OCI-LY7 (cell line): ENCODE results near the gene NDP. TPM values are rescaled to one million over a fixed set of nuclear protein-coding genes. Genes with fewer than 3 reads are reported as not detected.
A peak's percentile ranks its signal among the peaks of the same experiment; 100 is the strongest.

Source experiments
- BruUV-seq: library from RNA; stranded (reverse); fragments of 400-500 nt; replicated peaks from 2 replicates; lab custom pipeline; 2021; lab: Mats Ljungman, UMichigan
- CTCF ChIA-PET: fragments of 300-600 bp; sonication (Branson Sonifier 250); formaldehyde crosslinking; loops from one replicate; lab custom pipeline; 2022; ENCODE audit warnings: antibody characterized with exemption; ENCODE audit not compliant: unreplicated experiment; lab: Charles Lee
- POLR2A ChIA-PET: fragments of 300-600 bp; sonication (Branson Sonifier 250); formaldehyde crosslinking; loops from one replicate; lab custom pipeline; 2022; ENCODE audit warnings: antibody characterized with exemption; lab: Charles Lee
- DNase-seq: peaks from one replicate; pipeline ENCODE4 v3.0.0-alpha.2; 2015; ENCODE audit warnings: low spot score
- H2AFZ ChIP-seq: fragments of 200-600 bp; sonication (generic), shearing (Covaris generic); 2 replicates; pipeline ENCODE4 v1.6.1; 2014; ENCODE audit warnings: mild to moderate bottlenecking, antibody characterized with exemption, low read length, moderate library complexity
- H3K27ac ChIP-seq: fragments of 200-600 bp; sonication (generic); 2 replicates; pipeline ENCODE4 v1.5.1; 2014; ENCODE audit warnings: mixed run types, low read depth, mild to moderate bottlenecking, moderate library complexity, low read length, inconsistent platforms; ENCODE audit not compliant: poor library complexity, severe bottlenecking
- H3K36me3 ChIP-seq: fragments of 200-600 bp; sonication (generic); 2 replicates; pipeline ENCODE4 v1.6.1; 2014; ENCODE audit warnings: mild to moderate bottlenecking, antibody characterized with exemption, low read length, moderate library complexity, mixed read lengths; ENCODE audit not compliant: insufficient read depth
- H3K4me1 ChIP-seq: fragments of 200-600 bp; sonication (generic); 2 replicates; pipeline ENCODE4 v1.5.1; 2014; ENCODE audit warnings: mild to moderate bottlenecking, low read length; ENCODE audit not compliant: insufficient read depth, poor library complexity, severe bottlenecking
- H3K4me2 ChIP-seq: fragments of 200-600 bp; sonication (generic); 2 replicates; pipeline ENCODE4 v1.6.1; 2014; ENCODE audit warnings: mild to moderate bottlenecking, low read length
- H3K4me3 ChIP-seq: fragments of 200-600 bp; sonication (generic); 2 replicates; pipeline ENCODE4 v1.5.1; 2014; ENCODE audit warnings: mild to moderate bottlenecking, low read depth, low read length; ENCODE audit not compliant: poor library complexity, severe bottlenecking
- H3K79me2 ChIP-seq: fragments of 200-600 bp; sonication (generic); 2 replicates; pipeline ENCODE4 v1.6.1; 2016; ENCODE audit warnings: low read depth, mild to moderate bottlenecking, low read length, moderate library complexity, mixed read lengths; ENCODE audit not compliant: insufficient read depth
- H3K9me2 ChIP-seq: fragments of 200-600 bp; sonication (generic); 2 replicates; pipeline ENCODE4 v1.6.1; 2016; ENCODE audit warnings: mild to moderate bottlenecking, low read length, mixed read lengths; ENCODE audit not compliant: insufficient read depth
- H3K9me3 ChIP-seq: fragments of 200-600 bp; sonication (generic); 2 replicates; pipeline ENCODE4 v1.6.1; 2014; ENCODE audit warnings: mild to moderate bottlenecking, mixed run types, low read length, mixed read lengths
- H4K20me1 ChIP-seq: fragments of 200-600 bp; sonication (generic); 2 replicates; pipeline ENCODE4 v1.6.1; 2014; ENCODE audit warnings: mild to moderate bottlenecking, antibody characterized with exemption, low read length, moderate library complexity, mixed read lengths; ENCODE audit not compliant: insufficient read depth
- CTCF ChIP-seq: fragments of 200-600 bp; sonication (generic); conservative IDR thresholded peaks from 2 replicates; pipeline ENCODE4 v1.5.1; 2014; ENCODE audit warnings: mild to moderate bottlenecking, antibody characterized with exemption, low read length, moderate library complexity, mixed read lengths
- EZH2phosphoT487 ChIP-seq: fragments of 200-600 bp; sonication (generic); IDR thresholded peaks from 2 replicates; pipeline ENCODE4 v1.6.1; 2018; ENCODE audit warnings: low read depth, borderline replicate concordance, mild to moderate bottlenecking, mixed run types, antibody characterized with exemption, low read length, moderate library complexity, mixed read lengths
- intact Hi-C: fragments of 100-400 bp; cut with micrococcal nuclease; formaldehyde crosslinking; loops from one replicate; pipeline ENCODE4 v1.10.0; 2022; ENCODE audit not compliant: unreplicated experiment
- total RNA-seq, 2 experiments: library from RNA; depleted of rRNA in 1 of 2; stranded (reverse); fragments of >200 nt in 1 of 2; shearing (Covaris generic) in 1 of 2; gene quantifications; 2 replicates each; pipeline ENCODE4 v1.2.3, GENCODE V29; 2014 to 2022

Gene NDP
- total RNA-seq, 2 experiments from 2014 or later = not detected

GRCh38 chrX:43958529-43958928 lies 14.7 kb downstream of the NDP start:
- no peaks in the 10 kb centered on the region for H3K9me3 ChIP-seq
- H3K4me1 ChIP-seq = no peaks in the 10 kb centered on the region
- H3K79me2 ChIP-seq = no peaks in the 10 kb centered on the region
- no peak overlapping the region for H3K27ac ChIP-seq
- CTCF ChIA-PET = no interaction called here
- no peak overlapping the region for H2AFZ ChIP-seq
- POLR2A ChIA-PET = no interaction called here
- no peak overlapping the region for H3K4me2 ChIP-seq
- no TSS peak for BruUV-seq
- H3K9me2 ChIP-seq = no peaks in the 10 kb centered on the region
- peak; percentile 40 for DNase-seq
- no peak overlapping the region for H3K4me3 ChIP-seq
- no peaks in the 10 kb centered on the region for H3K36me3 ChIP-seq
- intact Hi-C loops = no loop called here
- no peaks in the 10 kb centered on the region for H4K20me1 ChIP-seq
- TF ChIP-seq EZH2phosphoT487 (no peak), CTCF (peak; percentile 65)

GRCh38 chrX:43956034-43956433 lies 17.2 kb downstream of the NDP start:
- H3K4me2 ChIP-seq = no peak overlapping the region
- CTCF ChIA-PET = no interaction called here
- H3K9me2 ChIP-seq = no peaks in the 10 kb centered on the region
- H3K9me3 ChIP-seq = no peaks in the 10 kb centered on the region
- POLR2A ChIA-PET = no interaction called here
- no peak overlapping the region for H2AFZ ChIP-seq
- no peak overlapping the region for H3K27ac ChIP-seq
- intact Hi-C loops = no loop called here
- BruUV-seq = no TSS peak
- H3K4me1 ChIP-seq = no peaks in the 10 kb centered on the region
- no peak for DNase-seq
- TF ChIP-seq CTCF (no peak), EZH2phosphoT487 (no peak)
- H4K20me1 ChIP-seq = no peaks in the 10 kb centered on the region
- no peaks in the 10 kb centered on the region for H3K79me2 ChIP-seq
- H3K4me3 ChIP-seq = no peak overlapping the region
- H3K36me3 ChIP-seq = no peaks in the 10 kb centered on the region

GRCh38 chrX:43953218-43953617 lies 20.0 kb downstream of the NDP start:
- no peak overlapping the region for H3K27ac ChIP-seq
- ChIA-PET CTCF (no interaction called here), POLR2A (no interaction called here)
- H3K9me2 ChIP-seq = no peaks in the 10 kb centered on the region
- no peaks in the 10 kb centered on the region for H4K20me1 ChIP-seq
- H3K4me2 ChIP-seq = no peak overlapping the region
- no peak for DNase-seq
- H3K79me2 ChIP-seq = no peaks in the 10 kb centered on the region
- H2AFZ ChIP-seq = no peak overlapping the region
- no peaks in the 10 kb centered on the region for H3K4me1 ChIP-seq
- no peaks in the 10 kb centered on the region for H3K36me3 ChIP-seq
- H3K9me3 ChIP-seq = no peaks in the 10 kb centered on the region
- no TSS peak for BruUV-seq
- no peak overlapping the region for H3K4me3 ChIP-seq
- no peak for TF ChIP-seq EZH2phosphoT487
- no peak for TF ChIP-seq CTCF
- intact Hi-C loops = no loop called here
